GM21717 (cell line): ENCODE data around the gene RPL22.

Experiments
- ATAC-seq: cut with Tn5 transposase; IDR thresholded peaks from one replicate; pipeline ENCODE4 v1.9.1; 2021; ENCODE audit warnings: mild to moderate bottlenecking, moderate library complexity; ENCODE audit not compliant: unreplicated experiment

RPL22 gene

GRCh38 chr1:6157132-6157527, 42.3 kb downstream of the RPL22 start:
- no peak for ATAC-seq

- ATAC-seq = no peak
These were observed 44.7 kb downstream of the RPL22 start for GRCh38 chr1:6154525-6155319.

GRCh38 chr1:6152882-6153281, 46.5 kb downstream of the RPL22 start:
- ATAC-seq = no peak

GRCh38 chr1:6152181-6152580, 47.2 kb downstream of the RPL22 start:
- no peak for ATAC-seq

GRCh38 chr1:6151291-6151822, 48.0 kb downstream of the RPL22 start:
- no peak for ATAC-seq

- ATAC-seq = no peak
These were observed 49.1 kb downstream of the RPL22 start for GRCh38 chr1:6150006-6150938.

- no peak for ATAC-seq
These were observed 49.8 kb downstream of the RPL22 start for GRCh38 chr1:6149597-6149996.

GRCh38 chr1:6148497-6149241, 50.7 kb downstream of the RPL22 start:
- ATAC-seq = no peak

- ATAC-seq = no peak
These were observed 53.5 kb downstream of the RPL22 start for GRCh38 chr1:6145864-6146410.

- no peak for ATAC-seq
These were observed 54.0 kb downstream of the RPL22 start for GRCh38 chr1:6145396-6145750.

- no peak for ATAC-seq
These were observed 54.6 kb downstream of the RPL22 start for GRCh38 chr1:6144647-6145395.

GRCh38 chr1:6144175-6144574, 55.2 kb downstream of the RPL22 start:
- ATAC-seq = no peak

GRCh38 chr1:6143395-6143794, 56.0 kb downstream of the RPL22 start:
- no peak for ATAC-seq

- no peak for ATAC-seq
These were observed 56.7 kb downstream of the RPL22 start for GRCh38 chr1:6142734-6143133.

- no peak for ATAC-seq
These were observed 57.3 kb downstream of the RPL22 start for GRCh38 chr1:6142036-6142621.

GRCh38 chr1:6141592-6141991, 57.8 kb downstream of the RPL22 start:
- ATAC-seq = no peak

- no peak for ATAC-seq
These were observed 59.0 kb downstream of the RPL22 start for GRCh38 chr1:6140413-6140812.

GRCh38 chr1:6137758-6138157, 61.6 kb downstream of the RPL22 start:
- no peak for ATAC-seq

- no peak for ATAC-seq
These were observed 62.7 kb downstream of the RPL22 start for GRCh38 chr1:6136516-6137220.
